GM21528 (cell line): ENCODE data around the gene ZNF823.
"Not testable (repeated sequence)": the region's sequence is repeated elsewhere in the genome, so short reads cannot be mapped to it uniquely, and the experiment has no call there.

ENCODE experiments used
- ATAC-seq: cut with Tn5 transposase; IDR thresholded peaks from one replicate; pipeline ENCODE4 v1.9.1; 2021; ENCODE audit warnings: mild to moderate bottlenecking, moderate library complexity; ENCODE audit not compliant: unreplicated experiment, low FRiP score

ZNF823 gene

GRCh38 chr19:11738746-11739620 lies at the start of gene ZNF823:
Gene ZNF823 (minus strand): TSS chr19:11738946. CDS start chr19:11738819, 127 bp downstream.
- ATAC-seq = peak; percentile 93

GRCh38 chr19:11787536-11787935 lies 48.8 kb upstream of the ZNF823 start:
- no peak for ATAC-seq

GRCh38 chr19:11784356-11784755 lies 45.6 kb upstream of the ZNF823 start:
- no peak for ATAC-seq

GRCh38 chr19:11783767-11784166 lies 45.0 kb upstream of the ZNF823 start:
- no peak for ATAC-seq

GRCh38 chr19:11781295-11782057 lies 42.7 kb upstream of the ZNF823 start:
- no peak for ATAC-seq

- no peak for ATAC-seq
Observed at GRCh38 chr19:11780431-11781020, 41.8 kb upstream of the ZNF823 start.

- not testable (repeated sequence) for ATAC-seq
Observed at GRCh38 chr19:11776669-11777068, 37.9 kb upstream of the ZNF823 start.

GRCh38 chr19:11771520-11771919 lies 32.8 kb upstream of the ZNF823 start:
- ATAC-seq = not testable (repeated sequence)

GRCh38 chr19:11769995-11770394 lies 31.2 kb upstream of the ZNF823 start:
- ATAC-seq = no peak

- ATAC-seq = peak; percentile 26
Observed at GRCh38 chr19:11767633-11768133, 28.9 kb upstream of the ZNF823 start.

- ATAC-seq = peak; percentile 88
Observed at GRCh38 chr19:11766597-11767591, 28.1 kb upstream of the ZNF823 start, which contains the start of gene ZNF441. Gene ZNF441 (plus strand): TSS chr19:11767000. CDS start chr19:11767194, 194 bp downstream.

- no peak for ATAC-seq
Observed at GRCh38 chr19:11763611-11764010, 24.9 kb upstream of the ZNF823 start.

GRCh38 chr19:11763117-11763516 lies 24.4 kb upstream of the ZNF823 start:
- no peak for ATAC-seq

- ATAC-seq = no peak
Observed at GRCh38 chr19:11759805-11760204, 21.1 kb upstream of the ZNF823 start.

GRCh38 chr19:11756965-11757364 lies 18.2 kb upstream of the ZNF823 start:
- ATAC-seq = no peak

GRCh38 chr19:11754663-11755062 lies 15.9 kb upstream of the ZNF823 start:
- ATAC-seq = no peak

GRCh38 chr19:11752244-11752736 lies 13.5 kb upstream of the ZNF823 start:
- no peak for ATAC-seq

- no peak for ATAC-seq
Observed at GRCh38 chr19:11749751-11750150, 11.0 kb upstream of the ZNF823 start.

- ATAC-seq = no peak
Observed at GRCh38 chr19:11747277-11747676, 8.5 kb upstream of the ZNF823 start.
